Measurements from ENCODE around the gene SPTBN4.

DNA sequence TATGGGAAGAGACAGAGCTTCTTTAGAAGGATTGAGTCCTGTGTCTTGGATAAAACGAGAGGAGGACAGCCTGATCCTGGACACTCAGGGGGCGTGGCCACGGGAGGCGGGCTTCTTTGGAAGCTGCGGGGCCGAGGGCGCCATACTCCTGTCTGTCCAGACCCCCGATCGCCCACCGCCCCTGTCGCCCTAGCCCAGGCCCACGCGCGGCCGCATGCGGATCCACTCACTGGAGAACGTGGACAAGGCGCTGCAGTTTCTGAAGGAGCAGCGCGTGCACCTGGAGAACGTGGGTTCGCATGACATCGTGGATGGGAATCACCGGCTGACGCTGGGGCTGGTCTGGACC lies 23.1 kb downstream of the SPTBN4 start:
- TF ChIP-seq CTCF (IDR thresholded peaks at IDR 0.05 in 8 of 11, conservative IDR thresholded peaks at IDR 0.05 in 3 of 11): no peak
- no peak for TF ChIP-seq POLR2AphosphoS5 (IDR thresholded peaks at IDR 0.05)
- TF ChIP-seq POLR2A (IDR thresholded peaks at IDR 0.05): no peak
